ENCODE results near the gene ADAM17. TPM values are rescaled to one million over a fixed set of nuclear protein-coding genes. Genes with fewer than 3 reads are reported as not detected.
"Not testable (repeated sequence)": the region's sequence is repeated elsewhere in the genome, so short reads cannot be mapped to it uniquely, and the experiment has no call there.

ADAM17 gene
- polyA plus RNA-seq, 1 experiment: 11.1 TPM

DNA sequence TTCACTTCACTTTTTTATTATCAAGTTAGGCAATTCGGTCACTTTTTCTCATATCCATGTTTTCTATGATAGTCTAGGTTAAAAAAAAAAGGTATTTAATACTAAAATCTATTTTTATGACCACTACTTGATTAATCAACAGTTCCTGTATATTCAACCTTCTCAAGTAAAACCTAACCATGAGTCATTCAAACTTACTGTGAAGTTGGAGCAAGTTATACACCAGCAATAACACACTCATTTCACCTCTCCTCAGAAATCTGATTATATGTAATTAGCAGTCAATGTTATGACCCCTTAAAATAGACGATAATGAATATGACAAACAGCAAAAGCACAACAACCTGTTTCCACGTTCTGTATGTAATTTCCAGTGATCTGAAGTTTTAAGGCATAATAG is 35.0 kb upstream of the ADAM17 start:
- POLR2A ChIA-PET: no interaction called here

DNA sequence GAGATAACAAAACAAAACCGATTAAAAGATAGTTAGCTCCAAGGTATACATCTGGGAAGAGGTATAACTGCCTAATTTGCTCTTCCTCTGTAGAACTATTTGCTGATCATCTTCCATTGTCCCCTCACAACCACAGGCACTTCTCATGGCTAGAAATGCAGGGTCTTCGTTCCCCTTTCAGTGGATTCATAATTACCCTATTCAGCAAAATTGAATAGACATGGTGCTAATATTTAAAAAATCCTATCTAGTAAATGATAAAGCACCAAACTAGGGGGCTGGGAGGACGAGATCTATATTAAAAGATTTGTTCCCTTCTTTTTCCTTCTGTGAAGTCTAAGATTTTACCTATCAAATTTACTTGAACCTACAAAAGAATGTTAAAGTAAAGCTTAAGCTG is 30.8 kb upstream of the ADAM17 start:
- CTCF ChIA-PET: interaction anchor here (1.3 kb wide), 1 partner anchor 12 kb away, joined by 3 read pairs; no protein-coding TSS in a partner anchor
- Histone ChIP-seq H3K4me3 (ENCODE audit: low read depth, low read length) (no peak overlapping the region), H3K27me3 (ENCODE audit: control insufficient read depth, insufficient read depth, low read length) (no peaks in the 10 kb centered on the region), H3K36me3 (ENCODE audit: control insufficient read depth, insufficient read depth, low read length) (peaks cover 3% of the 10 kb centered on the region)
- POLR2A ChIA-PET: no interaction called here
- DNase-seq (ENCODE audit: low read depth): no peak
- TF ChIP-seq, protein P1, sequence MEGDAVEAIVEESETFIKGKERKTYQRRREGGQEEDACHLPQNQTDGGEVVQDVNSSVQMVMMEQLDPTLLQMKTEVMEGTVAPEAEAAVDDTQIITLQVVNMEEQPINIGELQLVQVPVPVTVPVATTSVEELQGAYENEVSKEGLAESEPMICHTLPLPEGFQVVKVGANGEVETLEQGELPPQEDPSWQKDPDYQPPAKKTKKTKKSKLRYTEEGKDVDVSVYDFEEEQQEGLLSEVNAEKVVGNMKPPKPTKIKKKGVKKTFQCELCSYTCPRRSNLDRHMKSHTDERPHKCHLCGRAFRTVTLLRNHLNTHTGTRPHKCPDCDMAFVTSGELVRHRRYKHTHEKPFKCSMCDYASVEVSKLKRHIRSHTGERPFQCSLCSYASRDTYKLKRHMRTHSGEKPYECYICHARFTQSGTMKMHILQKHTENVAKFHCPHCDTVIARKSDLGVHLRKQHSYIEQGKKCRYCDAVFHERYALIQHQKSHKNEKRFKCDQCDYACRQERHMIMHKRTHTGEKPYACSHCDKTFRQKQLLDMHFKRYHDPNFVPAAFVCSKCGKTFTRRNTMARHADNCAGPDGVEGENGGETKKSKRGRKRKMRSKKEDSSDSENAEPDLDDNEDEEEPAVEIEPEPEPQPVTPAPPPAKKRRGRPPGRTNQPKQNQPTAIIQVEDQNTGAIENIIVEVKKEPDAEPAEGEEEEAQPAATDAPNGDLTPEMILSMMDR (IDR thresholded peaks at IDR 0.05; ENCODE audit: insufficient read depth, low read depth, low read length): no peak

More for the DNA sequence above, 35.0 kb upstream of the ADAM17 start:
- no peaks in the 10 kb centered on the region for H3K27me3 ChIP-seq (ENCODE audit: control insufficient read depth, insufficient read depth, low read length)
- DNase-seq (ENCODE audit: low read depth): no peak
- TF ChIP-seq, protein P1 (IDR thresholded peaks at IDR 0.05; ENCODE audit: insufficient read depth, low read depth, low read length): no peak
- peaks cover 3% of the 10 kb centered on the region for H3K36me3 ChIP-seq (ENCODE audit: control insufficient read depth, insufficient read depth, low read length)
- H3K4me3 ChIP-seq (ENCODE audit: low read depth, low read length): no peak overlapping the region
- CTCF ChIA-PET: no interaction called here

DNA sequence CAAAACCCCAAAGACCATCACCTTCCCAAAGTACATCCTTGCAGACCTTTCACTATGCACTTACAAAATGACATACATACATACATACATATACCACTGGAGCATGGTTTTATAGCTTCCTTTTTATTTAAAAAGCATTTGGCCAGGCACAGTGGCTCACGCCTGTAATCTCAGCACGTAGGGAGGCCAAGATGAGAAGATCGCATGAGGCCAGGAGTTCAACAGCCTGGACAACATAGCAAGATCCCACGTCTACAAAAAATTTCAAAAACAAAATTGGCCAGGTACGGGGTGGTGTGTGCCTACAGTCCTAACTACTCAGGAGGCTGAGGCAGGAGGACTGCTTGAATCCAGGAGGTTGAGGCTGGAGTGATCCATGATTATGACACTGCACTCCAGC is 29.9 kb upstream of the ADAM17 start:
- TF ChIP-seq, protein P1 (IDR thresholded peaks at IDR 0.05; ENCODE audit: insufficient read depth, low read depth, low read length): no peak
- no peak overlapping the region for H3K4me3 ChIP-seq (ENCODE audit: low read depth, low read length)
- H3K27me3 ChIP-seq (ENCODE audit: control insufficient read depth, insufficient read depth, low read length): no peaks in the 10 kb centered on the region
- CTCF ChIA-PET: interaction anchor here (1.0 to 1.3 kb wide), 2 partner anchors 9 to 43 kb away, joined by 3 read pairs; no protein-coding TSS in a partner anchor
- POLR2A ChIA-PET: no interaction called here
- H3K36me3 ChIP-seq (ENCODE audit: control insufficient read depth, insufficient read depth, low read length): peaks cover 3% of the 10 kb centered on the region
- no peak for DNase-seq (ENCODE audit: low read depth)

DNA sequence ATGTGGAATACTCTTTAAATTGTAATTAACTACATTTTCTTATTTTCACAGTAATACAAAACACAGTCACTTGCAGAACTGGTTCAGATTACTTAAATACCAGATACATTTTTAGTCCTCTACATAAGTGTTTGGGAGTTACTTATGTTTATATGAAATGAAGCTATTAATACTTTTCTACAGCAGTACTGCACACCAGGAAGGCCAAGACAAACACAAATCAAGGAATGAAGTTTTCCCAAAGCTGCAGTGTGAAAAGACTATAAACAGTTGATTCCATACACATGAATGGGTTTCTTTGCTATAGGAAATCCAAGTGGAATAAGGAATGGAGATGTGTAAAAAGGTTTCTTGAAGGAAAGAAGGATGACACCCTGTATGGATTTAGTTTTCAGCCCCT is 29.3 kb upstream of the ADAM17 start:
- POLR2A ChIA-PET; H3K4me3 ChIP-seq (ENCODE audit: low read depth, low read length); H3K36me3 ChIP-seq (ENCODE audit: control insufficient read depth, insufficient read depth, low read length); DNase-seq (ENCODE audit: low read depth); H3K27me3 ChIP-seq (ENCODE audit: control insufficient read depth, insufficient read depth, low read length): not testable (repeated sequence)
- CTCF ChIA-PET: interaction anchor here (1.0 to 1.3 kb wide), 2 partner anchors 10 to 43 kb away, joined by 3 read pairs; no protein-coding TSS in a partner anchor

DNA sequence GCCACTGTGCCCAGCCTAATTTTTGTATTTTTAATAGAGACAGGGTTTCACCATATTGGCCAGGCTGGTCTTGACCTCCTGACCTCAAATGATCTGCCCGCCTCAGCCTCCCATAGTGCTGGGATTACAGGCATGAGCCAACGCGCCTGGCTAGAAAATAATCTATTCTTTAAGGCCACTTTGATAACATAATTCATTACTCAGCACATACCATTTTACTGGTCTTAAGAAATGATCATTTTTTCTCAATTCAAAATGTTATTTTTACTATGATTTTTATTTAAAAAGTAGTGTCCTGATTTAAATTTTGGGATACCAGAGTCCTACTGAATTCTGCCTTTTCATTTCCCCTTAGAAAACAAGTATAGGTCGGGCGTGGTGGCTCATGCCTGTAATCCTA is 27.0 kb upstream of the ADAM17 start:
- no peak for DNase-seq (ENCODE audit: low read depth)
- CTCF ChIA-PET: no interaction called here
- H3K4me3 ChIP-seq (ENCODE audit: low read depth, low read length): no peak overlapping the region
- POLR2A ChIA-PET: no interaction called here
- TF ChIP-seq, protein P1 (IDR thresholded peaks at IDR 0.05; ENCODE audit: insufficient read depth, low read depth, low read length): no peak
- H3K36me3 ChIP-seq (ENCODE audit: control insufficient read depth, insufficient read depth, low read length): no peaks in the 10 kb centered on the region; the same call in 1 of the 2 replicates
- no peaks in the 10 kb centered on the region for H3K27me3 ChIP-seq (ENCODE audit: control insufficient read depth, insufficient read depth, low read length)

Measured in BJ (cell line).